HepG2 (cell line): ENCODE results near the gene ZBTB46. TPM values are rescaled to one million over a fixed set of nuclear protein-coding genes. Genes with fewer than 3 reads are reported as not detected.

Source experiments
- FOXK1 ChIP-seq: sonication (generic); formaldehyde crosslinking; IDR thresholded peaks from 2 replicates; pipeline ENCODE4 v1.4.0; 2020; ENCODE audit warnings: low read depth, missing genetic modification reagents, borderline replicate concordance
- GABPB1 ChIP-seq: IDR thresholded peaks from 2 replicates; pipeline ENCODE4 v1.6.1; 2016; ENCODE audit warnings: mild to moderate bottlenecking, missing genetic modification reagents, moderate library complexity, missing compliant biosample characterization
- GZF1 ChIP-seq: sonication (generic); formaldehyde crosslinking; IDR thresholded peaks from 2 replicates; pipeline ENCODE4 v1.5.1; 2020; ENCODE audit warnings: mild to moderate bottlenecking, missing genetic modification reagents
- ISX ChIP-seq: sonication (generic); formaldehyde crosslinking; conservative IDR thresholded peaks from 2 replicates; pipeline ENCODE4 v1.5.0; 2020; ENCODE audit warnings: missing genetic modification reagents
- KDM2A ChIP-seq: sonication (generic); formaldehyde crosslinking; IDR thresholded peaks from 2 replicates; pipeline ENCODE4 v1.4.0; 2020; ENCODE audit warnings: low read depth, missing genetic modification reagents, borderline replicate concordance
- MEF2D ChIP-seq: sonication (generic); formaldehyde crosslinking; IDR thresholded peaks from 2 replicates; pipeline ENCODE4 v1.5.1; 2020; ENCODE audit warnings: mild to moderate bottlenecking, missing genetic modification reagents
- NFKB2 ChIP-seq: sonication (generic); formaldehyde crosslinking; IDR thresholded peaks from 2 replicates; pipeline ENCODE4 v1.4.0; 2020; ENCODE audit warnings: missing genetic modification reagents, borderline replicate concordance
- PAF1 ChIP-seq: IDR thresholded peaks from 2 replicates; pipeline ENCODE4 v1.6.1; 2016; ENCODE audit warnings: missing genetic modification reagents, missing compliant biosample characterization
- RBM39 ChIP-seq: fragments of 200-400 bp; formaldehyde crosslinking; IDR thresholded peaks from one replicate; pipeline ENCODE4 v1.6.1; 2018; ENCODE audit warnings: antibody characterized with exemption, mild to moderate bottlenecking, low read depth, low read length; ENCODE audit not compliant: poor library complexity, severe bottlenecking
- SALL2 ChIP-seq: sonication (generic); formaldehyde crosslinking; IDR thresholded peaks from 2 replicates; pipeline ENCODE4 v1.8.1; 2023; ENCODE audit warnings: mild to moderate bottlenecking, missing genetic modification reagents, inconsistent platforms
- SPEN ChIP-seq: sonication (generic); formaldehyde crosslinking; IDR thresholded peaks from 2 replicates; pipeline ENCODE4 v1.5.1; 2020; ENCODE audit warnings: low read depth, mild to moderate bottlenecking, missing genetic modification reagents
- TBX3 ChIP-seq: fragments of 450-650 bp; IDR thresholded peaks from 2 replicates; pipeline ENCODE4 v1.6.1; 2017; ENCODE audit warnings: antibody characterized with exemption, mild to moderate bottlenecking, inconsistent platforms, borderline replicate concordance
- TCF7L2 ChIP-seq: IDR thresholded peaks from 2 replicates; pipeline ENCODE4 v1.6.1; 2011; ENCODE audit warnings: mild to moderate bottlenecking, low read depth, low read length, moderate library complexity
- TFE3 ChIP-seq: IDR thresholded peaks from 2 replicates; pipeline ENCODE4 v1.6.1; 2016
- TIGD3 ChIP-seq: sonication (generic); formaldehyde crosslinking; IDR thresholded peaks from 2 replicates; pipeline ENCODE4 v1.5.1; 2020; ENCODE audit warnings: mild to moderate bottlenecking, missing genetic modification reagents, borderline replicate concordance
- XRCC5 ChIP-seq: fragments of 200-400 bp; formaldehyde crosslinking; optimal IDR thresholded peaks from 2 replicates; pipeline ENCODE3; 2017; ENCODE audit warnings: mild to moderate bottlenecking, low read length
- ZBTB20 ChIP-seq: sonication (generic); formaldehyde crosslinking; IDR thresholded peaks from 2 replicates; pipeline ENCODE4 v1.8.1; 2023; ENCODE audit warnings: missing genetic modification reagents, low read depth, mild to moderate bottlenecking, borderline replicate concordance
- ZKSCAN8 ChIP-seq: IDR thresholded peaks from 2 replicates; pipeline ENCODE4 v1.6.1; 2016; ENCODE audit warnings: borderline replicate concordance, missing genetic modification reagents, missing compliant biosample characterization
- ZNF10 ChIP-seq: sonication (generic); formaldehyde crosslinking; IDR thresholded peaks from 2 replicates; pipeline ENCODE4 v1.4.0; 2020; ENCODE audit warnings: mild to moderate bottlenecking, low read depth, missing genetic modification reagents, borderline replicate concordance
- ZNF207 ChIP-seq: fragments of 450-650 bp; IDR thresholded peaks from 2 replicates; pipeline ENCODE4 v1.6.1; 2016; ENCODE audit warnings: antibody characterized with exemption, borderline replicate concordance
- ZNF263 ChIP-seq: sonication (generic); formaldehyde crosslinking; IDR thresholded peaks from 2 replicates; pipeline ENCODE4 v1.4.0; 2020; ENCODE audit warnings: missing genetic modification reagents
- ZNF317 ChIP-seq: sonication (generic); formaldehyde crosslinking; IDR thresholded peaks from 2 replicates; pipeline ENCODE4 v1.5.0; 2020; ENCODE audit warnings: mild to moderate bottlenecking, missing genetic modification reagents
- ZNF329 ChIP-seq: sonication (generic); formaldehyde crosslinking; IDR thresholded peaks from 2 replicates; pipeline ENCODE4 v1.9.0; 2021; ENCODE audit warnings: low read depth, mild to moderate bottlenecking, missing genetic modification reagents
- ZNF547 ChIP-seq: sonication (generic); formaldehyde crosslinking; IDR thresholded peaks from 2 replicates; pipeline ENCODE4 v1.5.1; 2020; ENCODE audit warnings: mild to moderate bottlenecking, missing genetic modification reagents
- ZNF589 ChIP-seq: sonication (generic); formaldehyde crosslinking; conservative IDR thresholded peaks from 2 replicates; pipeline ENCODE4 v1.8.0; 2022; ENCODE audit warnings: mild to moderate bottlenecking, moderate library complexity, missing genetic modification reagents
- ZNF703 ChIP-seq: sonication (generic); formaldehyde crosslinking; IDR thresholded peaks from 2 replicates; pipeline ENCODE4 v1.5.1; 2020; ENCODE audit warnings: missing genetic modification reagents, mild to moderate bottlenecking, moderate library complexity, borderline replicate concordance
- ZNF713 ChIP-seq: sonication (generic); formaldehyde crosslinking; IDR thresholded peaks from 2 replicates; pipeline ENCODE4 v1.4.0; 2020; ENCODE audit warnings: mild to moderate bottlenecking, missing genetic modification reagents
- ZNF839 ChIP-seq: sonication (generic); formaldehyde crosslinking; IDR thresholded peaks from 2 replicates; pipeline ENCODE4 v1.4.0; 2020; ENCODE audit warnings: missing genetic modification reagents, mild to moderate bottlenecking, borderline replicate concordance
- ZSCAN25 ChIP-seq: sonication (generic); formaldehyde crosslinking; IDR thresholded peaks from 2 replicates; pipeline ENCODE4 v1.8.0; 2022; ENCODE audit warnings: mild to moderate bottlenecking, missing genetic modification reagents
- polyA plus RNA-seq, 8 experiments: library from polyadenylated mRNA; depleted of rRNA in 3 of 8; stranded (reverse) in 7 of 8; unstranded in 1 of 8; fragments of >200 nt; fragmentation: Illumina TruSeq in 4 of 8; extraction: Trizol in 4 of 8; gene quantifications; 2 replicates each; pipeline versions ENCODE4 v1.2.1 to v1.2.3, GENCODE V29; 2011 to 2016; ENCODE audit warnings: low read depth in 4 of 8, missing spikeins in 1 of 8, mixed read lengths in 1 of 8; ENCODE audit not compliant: insufficient read depth in 1 of 8
- total RNA-seq, 5 experiments: library from RNA; depleted of rRNA; stranded (reverse); fragments of >200 nt; fragmentation: Illumina TruSeq; extraction: Trizol; gene quantifications; 2 replicates each; pipeline ENCODE4 v1.2.3, GENCODE V29; 2016; ENCODE audit warnings: low read depth in 1 of 5

ZBTB46 gene
- total and polyA plus RNA-seq, 2 of the 13 experiments (the other 11 are each of a cell fraction or from before 2014, with no cell fraction given), result 1.6 to 13.5 TPM

GRCh38 chr20:63847237-63848002 lies 16.4 kb upstream of the ZBTB46 start (continued):
- no peak for TF ChIP-seq ZNF589 (CRISPR knock-in tag)
- TF ChIP-seq RBM39, result peak; percentile 37
- no peak for TF ChIP-seq TCF7L2
- no peak for TF ChIP-seq TBX3
- TF ChIP-seq ZNF703, result no peak
- 0 out of 2 replicates have a peak, but pooled peaks have one; percentile 64 for TF ChIP-seq TIGD3 (CRISPR knock-in tag)
- no peak for TF ChIP-seq FOXK1
- no peak for TF ChIP-seq TFE3 (CRISPR knock-in tag)
- peak; percentile 64; the same call in 1 of the 2 replicates for TF ChIP-seq NFKB2 (CRISPR knock-in tag)
- TF ChIP-seq MEF2D (CRISPR knock-in tag), result no peak
- peak; percentile 26; the same call in 1 of the 2 replicates for TF ChIP-seq SPEN (CRISPR knock-in tag)
- TF ChIP-seq KDM2A (CRISPR knock-in tag), result no peak; the same call in 1 of the 2 replicates
- peak; percentile 98 for TF ChIP-seq ZSCAN25
- 0 out of 2 replicates have a peak, but pooled peaks have one; percentile 31 for TF ChIP-seq ZNF317
- no peak for TF ChIP-seq GABPB1
- TF ChIP-seq ZNF10 (CRISPR knock-in tag), result peak; percentile 36; the same call in 1 of the 2 replicates
- TF ChIP-seq ZKSCAN8 (CRISPR knock-in tag), result no peak
- TF ChIP-seq ISX (CRISPR knock-in tag), result no peak
- peak; percentile 17 for TF ChIP-seq XRCC5
- peak; percentile 59; the same call in 1 of the 2 replicates for TF ChIP-seq ZNF713
- no peak for TF ChIP-seq ZNF547 (CRISPR knock-in tag)
- no peak for TF ChIP-seq ZNF207
- TF ChIP-seq ZBTB20 (CRISPR knock-in tag), result 0 out of 2 replicates have a peak, but pooled peaks have one; percentile 46
- peak; percentile 20; the same call in 1 of the 2 replicates for TF ChIP-seq SALL2 (CRISPR knock-in tag)
- 0 out of 2 replicates have a peak, but pooled peaks have one; percentile 51 for TF ChIP-seq GZF1 (CRISPR knock-in tag)
- no peak; the same call in 1 of the 2 replicates for TF ChIP-seq ZNF263 (CRISPR knock-in tag)
- TF ChIP-seq ZNF839 (CRISPR knock-in tag), result 0 out of 2 replicates have a peak, but pooled peaks have one; percentile 10
- TF ChIP-seq ZNF329 (CRISPR knock-in tag), result no peak
- no peak for TF ChIP-seq PAF1 (CRISPR knock-in tag)
